Measurements from ENCODE around the gene ZNF423. TPM values are rescaled to one million over a fixed set of nuclear protein-coding genes. Genes with fewer than 3 reads are reported as not detected.
A peak's percentile ranks its signal among the peaks of the same experiment; 100 is the strongest.

ZNF423 gene
- polyA plus RNA-seq, 1 donor from 2014 or later = 4.5 TPM

DNA sequence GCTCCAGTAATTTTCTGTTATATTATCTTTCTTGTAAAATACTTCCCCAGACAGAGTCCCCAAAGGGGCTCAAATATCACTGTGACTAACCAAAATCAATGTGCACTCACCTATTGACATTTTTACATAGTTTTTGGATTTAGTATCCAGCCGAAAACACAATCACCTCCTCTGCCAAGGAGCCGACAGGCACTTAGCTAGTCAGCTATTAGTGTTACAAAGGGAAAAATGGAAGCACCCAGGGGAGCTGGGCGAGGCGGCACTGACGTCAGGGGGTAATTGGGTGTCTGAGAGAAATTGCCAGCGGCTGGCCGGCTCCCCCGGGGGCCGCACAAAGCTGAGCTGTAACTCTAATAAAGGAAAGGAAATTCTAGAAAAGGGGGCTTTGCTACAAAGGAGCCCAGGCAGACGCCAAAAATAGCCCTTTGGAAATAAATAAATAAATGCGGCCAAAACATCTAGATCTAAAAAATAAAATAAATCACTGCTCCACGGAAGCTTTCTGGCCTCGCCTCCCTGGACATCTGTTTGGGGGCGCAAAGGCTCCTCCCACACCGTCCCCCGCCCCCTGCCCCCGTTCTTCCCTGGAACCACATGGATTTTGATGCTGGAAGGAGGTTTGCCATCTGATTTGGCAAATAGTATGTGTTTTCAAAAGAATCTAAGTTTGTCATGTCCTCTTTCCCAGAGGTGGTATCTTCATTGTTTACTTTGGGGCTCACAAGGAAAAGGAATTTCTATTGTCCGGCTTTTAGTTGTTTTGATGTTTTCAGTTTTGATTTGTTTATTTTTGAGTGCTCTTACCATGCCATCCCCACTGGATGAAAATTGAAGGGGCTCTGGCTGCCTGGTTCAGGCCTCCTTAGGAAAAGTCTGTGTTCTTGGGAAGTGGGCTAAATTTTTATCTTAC is 156.7 kb downstream of the ZNF423 start:
- no peak for TF ChIP-seq EZH2 (IDR thresholded peaks at IDR 0.05; ENCODE audit: borderline replicate concordance, insufficient read depth, low read length, poor library complexity, severe bottlenecking)
- no peak for TF ChIP-seq TAF1 (IDR thresholded peaks at IDR 0.05; ENCODE audit: low read depth)
- peak; percentile 46 for TF ChIP-seq POLR2AphosphoS5 (IDR thresholded peaks at IDR 0.05)
- TF ChIP-seq, protein P1, sequence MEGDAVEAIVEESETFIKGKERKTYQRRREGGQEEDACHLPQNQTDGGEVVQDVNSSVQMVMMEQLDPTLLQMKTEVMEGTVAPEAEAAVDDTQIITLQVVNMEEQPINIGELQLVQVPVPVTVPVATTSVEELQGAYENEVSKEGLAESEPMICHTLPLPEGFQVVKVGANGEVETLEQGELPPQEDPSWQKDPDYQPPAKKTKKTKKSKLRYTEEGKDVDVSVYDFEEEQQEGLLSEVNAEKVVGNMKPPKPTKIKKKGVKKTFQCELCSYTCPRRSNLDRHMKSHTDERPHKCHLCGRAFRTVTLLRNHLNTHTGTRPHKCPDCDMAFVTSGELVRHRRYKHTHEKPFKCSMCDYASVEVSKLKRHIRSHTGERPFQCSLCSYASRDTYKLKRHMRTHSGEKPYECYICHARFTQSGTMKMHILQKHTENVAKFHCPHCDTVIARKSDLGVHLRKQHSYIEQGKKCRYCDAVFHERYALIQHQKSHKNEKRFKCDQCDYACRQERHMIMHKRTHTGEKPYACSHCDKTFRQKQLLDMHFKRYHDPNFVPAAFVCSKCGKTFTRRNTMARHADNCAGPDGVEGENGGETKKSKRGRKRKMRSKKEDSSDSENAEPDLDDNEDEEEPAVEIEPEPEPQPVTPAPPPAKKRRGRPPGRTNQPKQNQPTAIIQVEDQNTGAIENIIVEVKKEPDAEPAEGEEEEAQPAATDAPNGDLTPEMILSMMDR (IDR thresholded peaks at IDR 0.05; ENCODE audit: poor library complexity, severe bottlenecking) = no peak
- no peak for TF ChIP-seq RAD21 (conservative IDR thresholded peaks at IDR 0.05)
- peak; percentile 26 for TF ChIP-seq EP300 (conservative IDR thresholded peaks at IDR 0.05; ENCODE audit: poor library complexity, severe bottlenecking)
- no peak for TF ChIP-seq SMC3 (conservative IDR thresholded peaks at IDR 0.05; ENCODE audit: poor library complexity)
- TF ChIP-seq REST (IDR thresholded peaks at IDR 0.05; ENCODE audit: borderline replicate concordance) = no peak
- no peak for TF ChIP-seq MXI1 (conservative IDR thresholded peaks at IDR 0.05; ENCODE audit: poor library complexity, severe bottlenecking)
- Histone ChIP-seq H3K9me3 (ENCODE audit: low read length) (no peaks in the 10 kb centered on the region), H4K20me1 (ENCODE audit: insufficient read depth) (no peaks in the 10 kb centered on the region), H3F3A (ENCODE audit: insufficient read depth, low read length, poor library complexity, severe bottlenecking) (peaks cover 17% of the 10 kb centered on the region), H3K27me3 (ENCODE audit: insufficient read depth, low read depth, low read length) (no peaks in the 10 kb centered on the region), H3K9ac (ENCODE audit: low read length) (peak overlapping the region; percentile 32), H3K9me2 (ENCODE audit: insufficient read depth, low read length) (no peaks in the 10 kb centered on the region), H3K4me2 (ENCODE audit: low read length) (peak overlapping the region; percentile 47), H2AFZ (ENCODE audit: low read depth, low read length) (no peak overlapping the region), H3K36me3 (ENCODE audit: insufficient read depth, low read length) (no peaks in the 10 kb centered on the region), H3K79me2 (replicated peaks; ENCODE audit: insufficient read depth, low read length) (no peaks in the 10 kb centered on the region), H3K27ac (ENCODE audit: low read length) (peak overlapping the region; percentile 24), H3K4me3 (ENCODE audit: low read length) (peak overlapping the region; percentile 26)

GRCh38 chr16:49698453-49698815 is 157.5 kb downstream of the ZNF423 start:
- Histone ChIP-seq H3K4me2 (ENCODE audit: low read length) (no peak overlapping the region), H3K4me3 (ENCODE audit: low read length) (peak overlapping the region; percentile 26), H3K9me2 (ENCODE audit: insufficient read depth, low read length) (no peaks in the 10 kb centered on the region), H3K79me2 (replicated peaks; ENCODE audit: insufficient read depth, low read length) (no peaks in the 10 kb centered on the region), H3K9me3 (ENCODE audit: low read length) (no peaks in the 10 kb centered on the region), H3K27me3 (ENCODE audit: insufficient read depth, low read depth, low read length) (no peaks in the 10 kb centered on the region), H3K36me3 (ENCODE audit: insufficient read depth, low read length) (no peaks in the 10 kb centered on the region), H4K20me1 (ENCODE audit: insufficient read depth) (no peaks in the 10 kb centered on the region), H3K9ac (ENCODE audit: low read length) (no peak overlapping the region), H2AFZ (ENCODE audit: low read depth, low read length) (no peak overlapping the region), H3F3A (ENCODE audit: insufficient read depth, low read length, poor library complexity, severe bottlenecking) (peaks cover 17% of the 10 kb centered on the region), H3K27ac (ENCODE audit: low read length) (peak overlapping the region; percentile 24)
- TF ChIP-seq MXI1 (conservative IDR thresholded peaks at IDR 0.05; ENCODE audit: poor library complexity, severe bottlenecking) = no peak
- TF ChIP-seq TAF1 (IDR thresholded peaks at IDR 0.05; ENCODE audit: low read depth) = no peak
- TF ChIP-seq POLR2AphosphoS5 (IDR thresholded peaks at IDR 0.05) = no peak
- no peak for TF ChIP-seq SMC3 (conservative IDR thresholded peaks at IDR 0.05; ENCODE audit: poor library complexity)
- TF ChIP-seq, protein P1 (IDR thresholded peaks at IDR 0.05; ENCODE audit: poor library complexity, severe bottlenecking) = no peak
- TF ChIP-seq EZH2 (IDR thresholded peaks at IDR 0.05; ENCODE audit: borderline replicate concordance, insufficient read depth, low read length, poor library complexity, severe bottlenecking) = no peak
